ENCODE data around the gene UBE2O.

UBE2O gene

GRCh38 chr17:76481071-76481655 lies 28.2 kb upstream of the UBE2O start:
- 83 to 91% methylated on average over 14 to 21 of the region's 21 CpGs for WGBS, 2 experiments (ENCODE audit: insufficient coverage in 2 of 2)
- no peak overlapping the region for H3K4me3 ChIP-seq (ENCODE audit: extremely low read depth, insufficient read depth, low read length, poor library complexity, severe bottlenecking)
- H3K4me1 ChIP-seq (ENCODE audit: control insufficient read depth, insufficient read depth, low read length, poor library complexity, severe bottlenecking) = no peaks in the 10 kb centered on the region
- H3K9me3 ChIP-seq (ENCODE audit: control insufficient read depth, low read length) = no peaks in the 10 kb centered on the region
- no peaks in the 10 kb centered on the region for H3K36me3 ChIP-seq (ENCODE audit: control insufficient read depth, insufficient read depth, low read length)
- H3K27ac ChIP-seq (ENCODE audit: low read depth, low read length, severe bottlenecking) = peak overlapping the region; percentile 59

GRCh38 chr17:76480632-76481031 lies 27.7 kb upstream of the UBE2O start:
- H3K27ac ChIP-seq (ENCODE audit: low read depth, low read length, severe bottlenecking) = peak overlapping the region; percentile 59
- no peak overlapping the region for H3K4me3 ChIP-seq (ENCODE audit: extremely low read depth, insufficient read depth, low read length, poor library complexity, severe bottlenecking)
- no peaks in the 10 kb centered on the region for H3K9me3 ChIP-seq (ENCODE audit: control insufficient read depth, low read length)
- no peaks in the 10 kb centered on the region for H3K36me3 ChIP-seq (ENCODE audit: control insufficient read depth, insufficient read depth, low read length)
- 85 to 89% methylated on average over 13 to 15 of the region's 15 CpGs for WGBS, 2 experiments (ENCODE audit: insufficient coverage in 2 of 2)
- no peaks in the 10 kb centered on the region for H3K4me1 ChIP-seq (ENCODE audit: control insufficient read depth, insufficient read depth, low read length, poor library complexity, severe bottlenecking)

- H3K27ac ChIP-seq (ENCODE audit: low read depth, low read length, severe bottlenecking) = no peak overlapping the region
- H3K36me3 ChIP-seq (ENCODE audit: control insufficient read depth, insufficient read depth, low read length) = no peaks in the 10 kb centered on the region
- no peak overlapping the region for H3K4me3 ChIP-seq (ENCODE audit: extremely low read depth, insufficient read depth, low read length, poor library complexity, severe bottlenecking)
- no peaks in the 10 kb centered on the region for H3K9me3 ChIP-seq (ENCODE audit: control insufficient read depth, low read length)
- no peaks in the 10 kb centered on the region for H3K4me1 ChIP-seq (ENCODE audit: control insufficient read depth, insufficient read depth, low read length, poor library complexity, severe bottlenecking)
- WGBS, 2 experiments (ENCODE audit: insufficient coverage in 2 of 2) = 90 to 97% methylated on average over 5 to 10 of the region's 14 CpGs
These were observed 26.6 kb upstream of the UBE2O start for GRCh38 chr17:76479515-76480060.

- WGBS, 2 experiments (ENCODE audit: insufficient coverage in 2 of 2) = 92 to 94% methylated on average over 29 to 37 of the region's 37 CpGs
- Histone ChIP-seq H3K9me3 (ENCODE audit: control insufficient read depth, low read length) (no peaks in the 10 kb centered on the region), H3K4me1 (ENCODE audit: control insufficient read depth, insufficient read depth, low read length, poor library complexity, severe bottlenecking) (no peaks in the 10 kb centered on the region), H3K4me3 (ENCODE audit: extremely low read depth, insufficient read depth, low read length, poor library complexity, severe bottlenecking) (no peak overlapping the region), H3K36me3 (ENCODE audit: control insufficient read depth, insufficient read depth, low read length) (no peaks in the 10 kb centered on the region), H3K27ac (ENCODE audit: low read depth, low read length, severe bottlenecking) (no peak overlapping the region)
These were observed 26.0 kb upstream of the UBE2O start for GRCh38 chr17:76478730-76479514.

- Histone ChIP-seq H3K36me3 (ENCODE audit: control insufficient read depth, insufficient read depth, low read length) (no peaks in the 10 kb centered on the region), H3K4me1 (ENCODE audit: control insufficient read depth, insufficient read depth, low read length, poor library complexity, severe bottlenecking) (no peaks in the 10 kb centered on the region), H3K27ac (ENCODE audit: low read depth, low read length, severe bottlenecking) (no peak overlapping the region), H3K9me3 (ENCODE audit: control insufficient read depth, low read length) (no peaks in the 10 kb centered on the region), H3K4me3 (ENCODE audit: extremely low read depth, insufficient read depth, low read length, poor library complexity, severe bottlenecking) (no peak overlapping the region)
- WGBS, 2 experiments (ENCODE audit: insufficient coverage in 2 of 2) = 92 to 96% methylated on average over 9 of the region's 10 CpGs
These were observed 25.1 kb upstream of the UBE2O start for GRCh38 chr17:76478097-76478496.

GRCh38 chr17:76477576-76477975 lies 24.6 kb upstream of the UBE2O start:
- Histone ChIP-seq H3K9me3 (ENCODE audit: control insufficient read depth, low read length) (no peaks in the 10 kb centered on the region), H3K36me3 (ENCODE audit: control insufficient read depth, insufficient read depth, low read length) (no peaks in the 10 kb centered on the region), H3K4me3 (ENCODE audit: extremely low read depth, insufficient read depth, low read length, poor library complexity, severe bottlenecking) (no peak overlapping the region), H3K4me1 (ENCODE audit: control insufficient read depth, insufficient read depth, low read length, poor library complexity, severe bottlenecking) (no peaks in the 10 kb centered on the region), H3K27ac (ENCODE audit: low read depth, low read length, severe bottlenecking) (no peak overlapping the region)
- WGBS, 2 experiments (ENCODE audit: insufficient coverage in 2 of 2) = 92 to 95% methylated on average over 14 to 15 of the region's 15 CpGs

GRCh38 chr17:76476736-76477135 lies 23.8 kb upstream of the UBE2O start:
- Histone ChIP-seq H3K4me1 (ENCODE audit: control insufficient read depth, insufficient read depth, low read length, poor library complexity, severe bottlenecking) (no peaks in the 10 kb centered on the region), H3K4me3 (ENCODE audit: extremely low read depth, insufficient read depth, low read length, poor library complexity, severe bottlenecking) (no peak overlapping the region), H3K27ac (ENCODE audit: low read depth, low read length, severe bottlenecking) (no peak overlapping the region), H3K9me3 (ENCODE audit: control insufficient read depth, low read length) (no peaks in the 10 kb centered on the region), H3K36me3 (ENCODE audit: control insufficient read depth, insufficient read depth, low read length) (no peaks in the 10 kb centered on the region)
- WGBS, 2 experiments (ENCODE audit: insufficient coverage in 2 of 2) = 88 to 95% methylated on average over 17 to 20 of the region's 20 CpGs

GRCh38 chr17:76475302-76475701 lies 22.4 kb upstream of the UBE2O start:
- no peaks in the 10 kb centered on the region for H3K36me3 ChIP-seq (ENCODE audit: control insufficient read depth, insufficient read depth, low read length)
- H3K27ac ChIP-seq (ENCODE audit: low read depth, low read length, severe bottlenecking) = no peak overlapping the region
- no peaks in the 10 kb centered on the region for H3K4me1 ChIP-seq (ENCODE audit: control insufficient read depth, insufficient read depth, low read length, poor library complexity, severe bottlenecking)
- 92 to 96% methylated on average over 5 to 6 of the region's 6 CpGs for WGBS, 2 experiments (ENCODE audit: insufficient coverage in 2 of 2)
- H3K9me3 ChIP-seq (ENCODE audit: control insufficient read depth, low read length) = no peaks in the 10 kb centered on the region
- H3K4me3 ChIP-seq (ENCODE audit: extremely low read depth, insufficient read depth, low read length, poor library complexity, severe bottlenecking) = no peak overlapping the region

- Histone ChIP-seq H3K27ac (ENCODE audit: low read depth, low read length, severe bottlenecking) (no peak overlapping the region), H3K36me3 (ENCODE audit: control insufficient read depth, insufficient read depth, low read length) (no peaks in the 10 kb centered on the region), H3K4me3 (ENCODE audit: extremely low read depth, insufficient read depth, low read length, poor library complexity, severe bottlenecking) (no peak overlapping the region), H3K9me3 (ENCODE audit: control insufficient read depth, low read length) (no peaks in the 10 kb centered on the region), H3K4me1 (ENCODE audit: control insufficient read depth, insufficient read depth, low read length, poor library complexity, severe bottlenecking) (no peaks in the 10 kb centered on the region)
- 91 to 98% methylated on average over 10 to 15 of the region's 15 CpGs for WGBS, 2 experiments (ENCODE audit: insufficient coverage in 2 of 2)
These were observed 21.9 kb upstream of the UBE2O start for GRCh38 chr17:76474894-76475293.

- Histone ChIP-seq H3K4me1 (ENCODE audit: control insufficient read depth, insufficient read depth, low read length, poor library complexity, severe bottlenecking) (no peaks in the 10 kb centered on the region), H3K36me3 (ENCODE audit: control insufficient read depth, insufficient read depth, low read length) (no peaks in the 10 kb centered on the region), H3K4me3 (ENCODE audit: extremely low read depth, insufficient read depth, low read length, poor library complexity, severe bottlenecking) (no peak overlapping the region), H3K27ac (ENCODE audit: low read depth, low read length, severe bottlenecking) (no peak overlapping the region), H3K9me3 (ENCODE audit: control insufficient read depth, low read length) (no peaks in the 10 kb centered on the region)
- WGBS, 2 experiments (ENCODE audit: insufficient coverage in 2 of 2) = 94 to 98% methylated on average over 13 to 14 of the region's 14 CpGs
These were observed 21.3 kb upstream of the UBE2O start for GRCh38 chr17:76474238-76474637.

- H3K9me3 ChIP-seq (ENCODE audit: control insufficient read depth, low read length) = no peaks in the 10 kb centered on the region
- WGBS, 2 experiments (ENCODE audit: insufficient coverage in 2 of 2) = 82 to 88% methylated on average over 16 to 17 of the region's 18 CpGs
- H3K4me3 ChIP-seq (ENCODE audit: extremely low read depth, insufficient read depth, low read length, poor library complexity, severe bottlenecking) = no peak overlapping the region
These were observed 20.6 kb upstream of the UBE2O start for GRCh38 chr17:76473541-76473985.

More at GRCh38 chr17:76473541-76473985, 20.6 kb upstream of the UBE2O start:
- Histone ChIP-seq H3K36me3 (ENCODE audit: control insufficient read depth, insufficient read depth, low read length) (no peaks in the 10 kb centered on the region), H3K4me1 (ENCODE audit: control insufficient read depth, insufficient read depth, low read length, poor library complexity, severe bottlenecking) (no peaks in the 10 kb centered on the region), H3K27ac (ENCODE audit: low read depth, low read length, severe bottlenecking) (no peak overlapping the region)
